Effector memory CD4-positive, alpha-beta T cell (primary cell): Measurements from ENCODE around the gene STAT6.
"Not testable (repeated sequence)": the region's sequence is repeated elsewhere in the genome, so short reads cannot be mapped to it uniquely, and the experiment has no call there.

Experiments
- DNase-seq, 3 donors: peaks; one replicate each; pipeline ENCODE4 v3.0.0-alpha.2; 2020
- H3K27ac ChIP-seq: 2 replicates; pipeline ENCODE4 v1.7.0; 2013; ENCODE audit warnings: mild to moderate bottlenecking, low read length, moderate library complexity; ENCODE audit not compliant: insufficient read depth, poor library complexity, severe bottlenecking
- H3K27me3 ChIP-seq: replicated peaks from 2 replicates; pipeline ENCODE4 v1.7.0; 2013; ENCODE audit warnings: mild to moderate bottlenecking, low read length; ENCODE audit not compliant: insufficient read depth, control insufficient read depth, poor library complexity, severe bottlenecking
- H3K36me3 ChIP-seq: 2 replicates; pipeline ENCODE4 v1.7.0; 2013; ENCODE audit warnings: mild to moderate bottlenecking, low read length, moderate library complexity; ENCODE audit not compliant: control insufficient read depth, insufficient read depth
- H3K4me1 ChIP-seq: 2 replicates; pipeline ENCODE4 v1.7.0; 2013; ENCODE audit warnings: low read length, mild to moderate bottlenecking; ENCODE audit not compliant: control insufficient read depth, insufficient read depth, poor library complexity, severe bottlenecking
- H3K4me3 ChIP-seq: 2 replicates; pipeline ENCODE4 v1.7.0; 2013; ENCODE audit warnings: low read length, low read depth, mild to moderate bottlenecking; ENCODE audit not compliant: insufficient read depth, poor library complexity, severe bottlenecking
- H3K9me3 ChIP-seq: 2 replicates; pipeline ENCODE4 v1.7.0; 2013; ENCODE audit warnings: mild to moderate bottlenecking, low read length, moderate library complexity; ENCODE audit not compliant: control insufficient read depth

STAT6 gene

GRCh38 chr12:57087010-57087690, 24.0 kb downstream of the STAT6 start:
- H3K27me3 ChIP-seq: no peaks in the 10 kb centered on the region
- peak overlapping the region; percentile 84 for H3K4me3 ChIP-seq
- peak; percentile 87 for DNase-seq
- peaks cover 3% of the 10 kb centered on the region for H3K36me3 ChIP-seq
- H3K27ac ChIP-seq: peak overlapping the region; percentile 97
- H3K4me1 ChIP-seq: peaks cover 23% of the 10 kb centered on the region
- no peaks in the 10 kb centered on the region for H3K9me3 ChIP-seq

GRCh38 chr12:57086493-57087009, 24.6 kb downstream of the STAT6 start:
- Histone ChIP-seq H3K27ac (peak overlapping the region; percentile 97), H3K27me3 (no peaks in the 10 kb centered on the region), H3K4me3 (peak overlapping the region; percentile 84), H3K4me1 (peaks cover 20% of the 10 kb centered on the region), H3K36me3 (no peaks in the 10 kb centered on the region), H3K9me3 (no peaks in the 10 kb centered on the region)
- DNase-seq: no peak

- peak overlapping the region; percentile 97 for H3K27ac ChIP-seq
- DNase-seq: no peak
- peaks cover 20% of the 10 kb centered on the region for H3K4me1 ChIP-seq
- H3K4me3 ChIP-seq: peak overlapping the region; percentile 84
- H3K27me3 ChIP-seq: no peaks in the 10 kb centered on the region
- no peaks in the 10 kb centered on the region for H3K36me3 ChIP-seq
- no peaks in the 10 kb centered on the region for H3K9me3 ChIP-seq
Observed at GRCh38 chr12:57085999-57086492, 25.1 kb downstream of the STAT6 start.

- no peak for DNase-seq
- Histone ChIP-seq H3K27ac (no peak overlapping the region), H3K9me3 (no peaks in the 10 kb centered on the region), H3K4me1 (peaks cover 2% of the 10 kb centered on the region), H3K27me3 (no peaks in the 10 kb centered on the region), H3K4me3 (no peak overlapping the region), H3K36me3 (no peaks in the 10 kb centered on the region)
Observed at GRCh38 chr12:57080855-57081254, 30.3 kb downstream of the STAT6 start.

GRCh38 chr12:57079821-57080220, 31.3 kb downstream of the STAT6 start:
- Histone ChIP-seq H3K36me3 (no peaks in the 10 kb centered on the region), H3K27ac (no peak overlapping the region), H3K27me3 (no peaks in the 10 kb centered on the region), H3K4me3 (no peak overlapping the region), H3K9me3 (no peaks in the 10 kb centered on the region), H3K4me1 (no peaks in the 10 kb centered on the region)
- DNase-seq: no peak

- Histone ChIP-seq H3K4me3 (peak within 1 kb of the TSS; percentile 80), H3K36me3 (no peaks in the 10 kb centered on the region), H3K4me1 (no peaks in the 10 kb centered on the region)
Observed at GRCh38 chr12:57078519-57079404, 32.4 kb downstream of the STAT6 start, which contains the start of gene NEMP1. TSS of gene NEMP1 (minus strand) at chr12:57078791. CDS start at chr12:57078745, 46 bp downstream.

GRCh38 chr12:57073566-57074450, 37.4 kb downstream of the STAT6 start:
- H3K4me3 ChIP-seq, H3K4me1 ChIP-seq, H3K9me3 ChIP-seq, H3K27ac ChIP-seq, H3K27me3 ChIP-seq, DNase-seq: not testable (repeated sequence)
- H3K36me3 ChIP-seq: peaks cover 12% of the 10 kb centered on the region

More at GRCh38 chr12:57078519-57079404, 32.4 kb downstream of the STAT6 start, which contains the start of gene NEMP1:
- DNase-seq: peak; percentile 94 to 97 (median 97)
- peak within 1 kb of the TSS; percentile 75 for H3K27ac ChIP-seq
- H3K27me3 ChIP-seq: no peaks in the 10 kb centered on the region
- no peaks in the 10 kb centered on the region for H3K9me3 ChIP-seq

- Histone ChIP-seq H3K4me1 (peaks cover 7% of the 10 kb centered on the region), H3K27me3 (no peaks in the 10 kb centered on the region), H3K36me3 (peaks cover 12% of the 10 kb centered on the region), H3K27ac (no peak overlapping the region), H3K9me3 (no peaks in the 10 kb centered on the region), H3K4me3 (no peak overlapping the region)
- DNase-seq: no peak
Observed at GRCh38 chr12:57072661-57073060, 38.5 kb downstream of the STAT6 start.

GRCh38 chr12:57069523-57069922, 41.6 kb downstream of the STAT6 start:
- H3K4me3 ChIP-seq: no peak overlapping the region
- H3K27me3 ChIP-seq: no peaks in the 10 kb centered on the region
- DNase-seq: peak in 2 of 3 donors; percentile 24 to 52
- H3K4me1 ChIP-seq: peaks cover 10% of the 10 kb centered on the region
- no peaks in the 10 kb centered on the region for H3K9me3 ChIP-seq
- H3K27ac ChIP-seq: no peak overlapping the region
- peaks cover 12% of the 10 kb centered on the region for H3K36me3 ChIP-seq
